H9 (cell line): Measurements from ENCODE around the gene FLVCR2. TPM values are rescaled to one million over a fixed set of nuclear protein-coding genes. Genes with fewer than 3 reads are reported as not detected.

Experiments used
- DNase-seq: peaks from one replicate; pipeline ENCODE4 v3.0.0-alpha.2; 2017
- H2AFZ ChIP-seq: one replicate; pipeline ENCODE4 v1.6.1; 2013; ENCODE audit warnings: mild to moderate bottlenecking, low read length, control low read depth, moderate library complexity
- H2AK5ac ChIP-seq: 2 replicates; pipeline ENCODE4 v1.6.1; 2013; ENCODE audit warnings: low read length, control low read depth, mixed read lengths; ENCODE audit not compliant: insufficient read length
- H2BK120ac ChIP-seq: one replicate; pipeline ENCODE4 v1.6.1; 2013; ENCODE audit warnings: low read depth, mild to moderate bottlenecking, low read length, control low read depth, inconsistent platforms; ENCODE audit not compliant: poor library complexity, severe bottlenecking
- H2BK12ac ChIP-seq: 2 replicates; pipeline ENCODE4 v1.6.1; 2013; ENCODE audit warnings: low read length, control low read depth, mixed read lengths, low read depth; ENCODE audit not compliant: insufficient read length
- H2BK15ac ChIP-seq: 2 replicates; pipeline ENCODE4 v1.6.1; 2013; ENCODE audit warnings: low read depth, low read length, control low read depth
- H2BK20ac ChIP-seq: one replicate; pipeline ENCODE4 v1.6.1; 2013; ENCODE audit warnings: low read depth, mild to moderate bottlenecking, low read length, control low read depth, inconsistent platforms; ENCODE audit not compliant: poor library complexity, severe bottlenecking
- H2BK5ac ChIP-seq: 2 replicates; pipeline ENCODE4 v1.6.1; 2013; ENCODE audit warnings: low read length, control low read depth, mixed read lengths; ENCODE audit not compliant: insufficient read length
- H3K14ac ChIP-seq: 2 replicates; pipeline ENCODE4 v1.6.1; 2013; ENCODE audit warnings: low read length, control low read depth; ENCODE audit not compliant: insufficient read depth
- H3K18ac ChIP-seq: 2 replicates; pipeline ENCODE4 v1.6.1; 2013; ENCODE audit warnings: low read depth, mild to moderate bottlenecking, mixed read lengths, low read length, control low read depth; ENCODE audit not compliant: insufficient read length
- H3K23ac ChIP-seq: 2 replicates; pipeline ENCODE4 v1.6.1; 2013; ENCODE audit warnings: low read length, control low read depth, mixed read lengths, low read depth; ENCODE audit not compliant: insufficient read length
- H3K23me2 ChIP-seq: 2 replicates; pipeline ENCODE4 v1.6.1; 2013; ENCODE audit warnings: low read depth, mild to moderate bottlenecking, mixed read lengths, low read length, control low read depth; ENCODE audit not compliant: insufficient read length, poor library complexity, severe bottlenecking
- H3K27ac ChIP-seq: 2 replicates; pipeline ENCODE4 v1.5.1; 2013; ENCODE audit warnings: low read length, control low read depth, mixed read lengths, low read depth; ENCODE audit not compliant: insufficient read length
- H3K27me3 ChIP-seq: 2 replicates; pipeline ENCODE4 v1.6.1; 2013; ENCODE audit warnings: low read length, control low read depth, inconsistent platforms; ENCODE audit not compliant: insufficient read depth
- H3K4ac ChIP-seq: 2 replicates; pipeline ENCODE4 v1.6.1; 2013; ENCODE audit warnings: low read depth, mild to moderate bottlenecking, control low read depth, inconsistent platforms, low read length, moderate library complexity
- H3K4me1 ChIP-seq: 2 replicates; pipeline ENCODE4 v1.6.1; 2013; ENCODE audit warnings: low read length, control low read depth, inconsistent platforms; ENCODE audit not compliant: insufficient read depth
- H3K4me2 ChIP-seq: 2 replicates; pipeline ENCODE4 v1.6.1; 2013; ENCODE audit warnings: low read length, control low read depth, mixed read lengths; ENCODE audit not compliant: insufficient read length, insufficient read depth
- H3K56ac ChIP-seq: 2 replicates; pipeline ENCODE4 v1.6.1; 2013; ENCODE audit warnings: low read depth, mild to moderate bottlenecking, mixed read lengths, low read length, control low read depth; ENCODE audit not compliant: insufficient read length
- H3K79me1 ChIP-seq: 2 replicates; pipeline ENCODE4 v1.6.1; 2013; ENCODE audit warnings: low read depth, mild to moderate bottlenecking, moderate library complexity, low read length, control low read depth, inconsistent platforms; ENCODE audit not compliant: insufficient read depth, poor library complexity, severe bottlenecking
- H3K79me2 ChIP-seq: 2 replicates; pipeline ENCODE4 v1.6.1; 2013; ENCODE audit warnings: low read length, control low read depth, inconsistent platforms; ENCODE audit not compliant: insufficient read depth
- H3K9ac ChIP-seq: 2 replicates; pipeline ENCODE4 v1.6.1; 2013; ENCODE audit warnings: low read length, control low read depth, mixed read lengths; ENCODE audit not compliant: insufficient read length; ENCODE audit errors: extremely low read depth
- H3K9me3 ChIP-seq: one replicate; pipeline ENCODE4 v1.6.1; 2013; ENCODE audit warnings: low read depth, low read length, inconsistent platforms; ENCODE audit not compliant: control insufficient read depth
- H3T11ph ChIP-seq: one replicate; pipeline ENCODE4 v1.6.1; 2013; ENCODE audit warnings: mild to moderate bottlenecking, low read length, control low read depth, inconsistent platforms
- H4K20me1 ChIP-seq: one replicate; pipeline ENCODE4 v1.6.1; 2013; ENCODE audit not compliant: control insufficient read depth, insufficient read length, insufficient read depth
- H4K5ac ChIP-seq: 2 replicates; pipeline ENCODE4 v1.6.1; 2013; ENCODE audit warnings: low read depth, mild to moderate bottlenecking, mixed read lengths, low read length, control low read depth; ENCODE audit not compliant: insufficient read length
- H4K8ac ChIP-seq: replicated peaks from 2 replicates; pipeline ENCODE4 v1.6.1; 2013; ENCODE audit warnings: low read length, control low read depth, mixed read lengths, low read depth; ENCODE audit not compliant: insufficient read length
- H4K91ac ChIP-seq: 2 replicates; pipeline ENCODE4 v1.6.1; 2013; ENCODE audit warnings: low read depth, mild to moderate bottlenecking, moderate library complexity, mixed read lengths, low read length, control low read depth; ENCODE audit not compliant: insufficient read length
- H3K27ac Mint-ChIP-seq, 3 experiments: 2 replicates in 2 of 3; 3 replicates in 1 of 3; pipeline ENCODE4 v1.8.0; 2020 to 2021; ENCODE audit warnings: mixed read lengths in 3 of 3, mild to moderate bottlenecking in 1 of 3, moderate library complexity in 1 of 3
- H3K27me3 Mint-ChIP-seq: 2 replicates; pipeline ENCODE4 v1.8.0; 2021; ENCODE audit warnings: low read depth, mild to moderate bottlenecking, moderate library complexity, mixed read lengths
- H3K36me3 Mint-ChIP-seq, 3 experiments: 2 replicates in 2 of 3; 3 replicates in 1 of 3; pipeline ENCODE4 v1.8.0; 2020 to 2021; ENCODE audit warnings: low read depth in 3 of 3, mixed read lengths in 3 of 3; ENCODE audit not compliant: insufficient read depth in 1 of 3
- H3K4me1 Mint-ChIP-seq, 2 experiments: 2 replicates each; pipeline ENCODE4 v1.8.0; 2020; ENCODE audit warnings: mixed read lengths in 2 of 2
- H3K4me3 Mint-ChIP-seq, 2 experiments: 2 replicates in 1 of 2; 3 replicates in 1 of 2; pipeline ENCODE4 v1.8.0; 2020 to 2021; ENCODE audit warnings: mild to moderate bottlenecking in 2 of 2, mixed read lengths in 2 of 2, moderate library complexity in 1 of 2
- H3K9me3 Mint-ChIP-seq, 2 experiments: 2 replicates in 1 of 2; 3 replicates in 1 of 2; pipeline ENCODE4 v1.8.0; 2020; ENCODE audit warnings: mild to moderate bottlenecking in 2 of 2, mixed read lengths in 2 of 2, moderate library complexity in 1 of 2
- WGBS: extraction: QIAGEN DNeasy Blood & Tissue Kit; methylation state at CpG from one replicate; pipeline ENCODE4 v1.1.7; 2013; ENCODE audit warnings: missing lambda C conversion rate, low lambda C conversion rate, mixed read lengths; ENCODE audit not compliant: insufficient read length; ENCODE audit errors: extremely low coverage; 5-methylcytosine and 5-hydroxymethylcytosine counted together
- total RNA-seq: library from RNA; stranded (reverse); gene quantifications from 2 replicates; pipeline ENCODE4 v1.2.1, GENCODE V29; 2021
- TF ChIP-seq, protein P1 (sequence below): fragments of 200-600 bp; sonication (generic); conservative IDR thresholded peaks from 3 replicates; pipeline ENCODE4 v1.8.0; 2021; ENCODE audit warnings: antibody characterized with exemption, mild to moderate bottlenecking

The FLVCR2 gene
- total RNA-seq, 1 experiment from 2014 or later: 7.1 TPM

DNA sequence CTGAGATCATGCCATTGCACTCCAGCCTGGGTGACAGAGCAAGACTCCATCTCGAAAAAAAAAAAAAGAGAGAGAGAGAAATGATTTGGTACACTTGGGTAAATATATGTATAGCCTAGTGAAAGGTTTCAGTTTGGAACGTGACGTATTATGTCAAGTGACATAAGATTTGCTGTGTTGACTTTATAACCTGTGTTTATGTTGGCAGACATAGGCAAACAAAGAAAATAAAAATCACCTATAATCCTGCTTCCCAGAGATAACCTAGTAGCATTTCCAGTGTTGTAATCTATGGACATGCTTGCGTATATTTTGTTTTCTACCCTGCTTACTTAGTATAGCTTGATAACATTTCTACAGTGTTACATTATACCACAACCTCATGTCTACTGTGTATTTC, 65.6 kb downstream of the FLVCR2 start:
- no peaks in the 10 kb centered on the region for H3K79me1 ChIP-seq
- no peaks in the 10 kb centered on the region for H3K27me3 ChIP-seq
- H3K4me3 Mint-ChIP-seq: no peak overlapping the region
- H4K20me1 ChIP-seq: no peaks in the 10 kb centered on the region
- no peak overlapping the region for H3K27ac Mint-ChIP-seq
- H3K56ac ChIP-seq: no peak overlapping the region
- H2BK12ac ChIP-seq: no peak overlapping the region
- H3T11ph ChIP-seq: no peak overlapping the region
- TF ChIP-seq, protein P1, sequence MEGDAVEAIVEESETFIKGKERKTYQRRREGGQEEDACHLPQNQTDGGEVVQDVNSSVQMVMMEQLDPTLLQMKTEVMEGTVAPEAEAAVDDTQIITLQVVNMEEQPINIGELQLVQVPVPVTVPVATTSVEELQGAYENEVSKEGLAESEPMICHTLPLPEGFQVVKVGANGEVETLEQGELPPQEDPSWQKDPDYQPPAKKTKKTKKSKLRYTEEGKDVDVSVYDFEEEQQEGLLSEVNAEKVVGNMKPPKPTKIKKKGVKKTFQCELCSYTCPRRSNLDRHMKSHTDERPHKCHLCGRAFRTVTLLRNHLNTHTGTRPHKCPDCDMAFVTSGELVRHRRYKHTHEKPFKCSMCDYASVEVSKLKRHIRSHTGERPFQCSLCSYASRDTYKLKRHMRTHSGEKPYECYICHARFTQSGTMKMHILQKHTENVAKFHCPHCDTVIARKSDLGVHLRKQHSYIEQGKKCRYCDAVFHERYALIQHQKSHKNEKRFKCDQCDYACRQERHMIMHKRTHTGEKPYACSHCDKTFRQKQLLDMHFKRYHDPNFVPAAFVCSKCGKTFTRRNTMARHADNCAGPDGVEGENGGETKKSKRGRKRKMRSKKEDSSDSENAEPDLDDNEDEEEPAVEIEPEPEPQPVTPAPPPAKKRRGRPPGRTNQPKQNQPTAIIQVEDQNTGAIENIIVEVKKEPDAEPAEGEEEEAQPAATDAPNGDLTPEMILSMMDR: no peak
- no peak overlapping the region for H2AK5ac ChIP-seq
- peaks cover 0 to 12% (median 5%) of the 10 kb centered on the region in 3 experiments; a peak in 4 of 7 replicates for H3K36me3 Mint-ChIP-seq
- no peak overlapping the region for H2BK15ac ChIP-seq
- H3K27ac ChIP-seq: no peak overlapping the region
- H3K18ac ChIP-seq: no peak overlapping the region
- no peaks in the 10 kb centered on the region for H3K4me1 ChIP-seq
- WGBS: no CpG with 5 or more reads among the region's 4 CpGs
- no peaks in the 10 kb centered on the region for H3K9me3 ChIP-seq
- H3K27me3 Mint-ChIP-seq: no peaks in the 10 kb centered on the region
- H2BK120ac ChIP-seq: no peak overlapping the region
- no peak overlapping the region for H3K4me2 ChIP-seq
- no peaks in the 10 kb centered on the region for H3K9me3 Mint-ChIP-seq
- no peak overlapping the region for H2BK20ac ChIP-seq
- H4K8ac ChIP-seq: no peak overlapping the region
- H3K23me2 ChIP-seq: no peaks in the 10 kb centered on the region
- DNase-seq: no peak
- no peak overlapping the region for H3K23ac ChIP-seq
- H4K5ac ChIP-seq: no peak overlapping the region
- H3K4me1 Mint-ChIP-seq: no peaks in the 10 kb centered on the region
- H3K79me2 ChIP-seq: no peaks in the 10 kb centered on the region
- no peak overlapping the region for H4K91ac ChIP-seq
- no peak overlapping the region for H3K4ac ChIP-seq
- H2BK5ac ChIP-seq: no peak overlapping the region
- H3K14ac ChIP-seq: no peak overlapping the region
- no peak overlapping the region for H2AFZ ChIP-seq
- H3K9ac ChIP-seq: no peak overlapping the region
